Measurements from ENCODE around the gene EPN1. TPM values are rescaled to one million over a fixed set of nuclear protein-coding genes. Genes with fewer than 3 reads are reported as not detected.

The EPN1 gene
- total RNA-seq, 6 experiments from 2014 or later: 176 to 191 (median 185) TPM

GRCh38 chr19:55690769-55691545 lies 15.9 kb downstream of the EPN1 start:
- Mint-ChIP-seq H3K36me3 (ENCODE audit: low read depth) (no peaks in the 10 kb centered on the region; the same call in 1 of the 2 replicates), H3K9me3 (no peaks in the 10 kb centered on the region), H3K27ac (no peak overlapping the region), H3K4me3 (no peak overlapping the region), H3K27me3 (ENCODE audit: insufficient read depth) (peaks cover 1% of the 10 kb centered on the region; the same call in 1 of the 2 replicates), H3K4me1 (ENCODE audit: low read depth) (no peaks in the 10 kb centered on the region)
- no peak for DNase-seq
- TF ChIP-seq, protein P1, sequence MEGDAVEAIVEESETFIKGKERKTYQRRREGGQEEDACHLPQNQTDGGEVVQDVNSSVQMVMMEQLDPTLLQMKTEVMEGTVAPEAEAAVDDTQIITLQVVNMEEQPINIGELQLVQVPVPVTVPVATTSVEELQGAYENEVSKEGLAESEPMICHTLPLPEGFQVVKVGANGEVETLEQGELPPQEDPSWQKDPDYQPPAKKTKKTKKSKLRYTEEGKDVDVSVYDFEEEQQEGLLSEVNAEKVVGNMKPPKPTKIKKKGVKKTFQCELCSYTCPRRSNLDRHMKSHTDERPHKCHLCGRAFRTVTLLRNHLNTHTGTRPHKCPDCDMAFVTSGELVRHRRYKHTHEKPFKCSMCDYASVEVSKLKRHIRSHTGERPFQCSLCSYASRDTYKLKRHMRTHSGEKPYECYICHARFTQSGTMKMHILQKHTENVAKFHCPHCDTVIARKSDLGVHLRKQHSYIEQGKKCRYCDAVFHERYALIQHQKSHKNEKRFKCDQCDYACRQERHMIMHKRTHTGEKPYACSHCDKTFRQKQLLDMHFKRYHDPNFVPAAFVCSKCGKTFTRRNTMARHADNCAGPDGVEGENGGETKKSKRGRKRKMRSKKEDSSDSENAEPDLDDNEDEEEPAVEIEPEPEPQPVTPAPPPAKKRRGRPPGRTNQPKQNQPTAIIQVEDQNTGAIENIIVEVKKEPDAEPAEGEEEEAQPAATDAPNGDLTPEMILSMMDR (IDR thresholded peaks at IDR 0.05): no peak

- TF ChIP-seq, protein P1 (IDR thresholded peaks at IDR 0.05): no peak
- Mint-ChIP-seq H3K4me3 (no peak overlapping the region), H3K4me1 (ENCODE audit: low read depth) (no peaks in the 10 kb centered on the region), H3K27ac (no peak overlapping the region), H3K9me3 (no peaks in the 10 kb centered on the region), H3K27me3 (ENCODE audit: insufficient read depth) (no peaks in the 10 kb centered on the region; the same call in 1 of the 2 replicates), H3K36me3 (ENCODE audit: low read depth) (no peaks in the 10 kb centered on the region; the same call in 1 of the 2 replicates)
- DNase-seq: no peak
Measured at GRCh38 chr19:55691561-55692481, 16.8 kb downstream of the EPN1 start.

DNA sequence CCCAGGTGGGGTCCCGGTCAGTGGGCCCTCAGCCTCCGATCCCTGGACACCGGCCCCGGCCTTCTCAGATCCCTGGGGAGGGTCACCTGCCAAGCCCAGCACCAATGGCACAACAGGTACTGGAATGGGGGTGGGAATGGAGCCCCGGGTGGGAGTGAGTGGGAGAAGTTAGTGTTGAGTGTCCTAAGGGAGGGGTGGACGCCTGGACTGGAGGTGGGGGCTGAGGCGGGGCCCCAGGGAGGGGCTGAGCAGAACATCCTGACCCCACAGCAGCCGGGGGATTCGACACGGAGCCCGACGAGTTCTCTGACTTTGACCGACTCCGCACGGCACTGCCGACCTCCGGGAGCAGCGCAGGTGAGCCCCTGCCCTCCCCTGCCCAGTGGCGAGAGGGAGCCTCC lies 17.7 kb downstream of the EPN1 start:
- no peak for DNase-seq
- H3K4me1 Mint-ChIP-seq (ENCODE audit: low read depth): no peaks in the 10 kb centered on the region
- H3K27ac Mint-ChIP-seq: no peak overlapping the region
- no peaks in the 10 kb centered on the region; the same call in 1 of the 2 replicates for H3K27me3 Mint-ChIP-seq (ENCODE audit: insufficient read depth)
- TF ChIP-seq, protein P1 (IDR thresholded peaks at IDR 0.05): no peak
- H3K4me3 Mint-ChIP-seq: no peak overlapping the region
- no peaks in the 10 kb centered on the region for H3K9me3 Mint-ChIP-seq
- H3K36me3 Mint-ChIP-seq (ENCODE audit: low read depth): peaks cover 6% of the 10 kb centered on the region; the same call in 1 of the 2 replicates

DNA sequence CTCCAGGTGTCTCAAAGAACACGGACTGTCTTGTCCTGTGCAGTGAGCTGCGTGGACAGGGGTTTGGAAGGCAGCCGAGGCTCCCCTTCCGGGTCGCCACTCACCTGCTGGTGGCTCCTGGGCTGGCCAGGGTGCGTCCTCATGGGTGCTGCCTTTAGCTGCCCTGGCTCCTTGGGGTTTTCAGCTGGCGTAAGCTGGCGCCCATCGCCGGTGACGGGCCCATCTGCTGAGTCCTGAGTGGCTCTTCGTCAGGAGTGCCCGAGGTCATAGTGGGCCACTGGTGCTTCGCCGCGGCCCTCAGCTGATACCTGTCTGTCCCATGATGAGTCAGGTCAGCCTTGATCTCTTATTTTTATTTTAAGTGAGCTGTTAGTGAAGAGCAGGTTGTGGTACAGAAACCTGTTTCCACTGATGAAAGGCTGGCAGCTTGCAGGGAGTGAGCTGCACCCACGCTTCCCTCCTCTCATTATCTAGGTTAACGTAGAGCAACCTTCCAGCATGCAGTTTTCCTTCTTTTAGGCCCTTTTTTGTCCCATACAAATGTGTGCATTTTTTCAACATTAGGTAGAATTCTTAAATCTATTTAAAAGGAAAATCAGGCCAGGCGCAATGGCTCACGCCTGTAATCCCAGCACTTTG lies 18.4 kb downstream of the EPN1 start:
- H3K9me3 Mint-ChIP-seq: no peaks in the 10 kb centered on the region
- DNase-seq: no peak
- no peak overlapping the region for H3K4me3 Mint-ChIP-seq
- peaks cover 7% of the 10 kb centered on the region; the same call in 1 of the 2 replicates for H3K36me3 Mint-ChIP-seq (ENCODE audit: low read depth)
- no peaks in the 10 kb centered on the region; the same call in 1 of the 2 replicates for H3K27me3 Mint-ChIP-seq (ENCODE audit: insufficient read depth)
- H3K27ac Mint-ChIP-seq: no peak overlapping the region
- H3K4me1 Mint-ChIP-seq (ENCODE audit: low read depth): no peaks in the 10 kb centered on the region
- TF ChIP-seq, protein P1 (IDR thresholded peaks at IDR 0.05): no peak

DNA sequence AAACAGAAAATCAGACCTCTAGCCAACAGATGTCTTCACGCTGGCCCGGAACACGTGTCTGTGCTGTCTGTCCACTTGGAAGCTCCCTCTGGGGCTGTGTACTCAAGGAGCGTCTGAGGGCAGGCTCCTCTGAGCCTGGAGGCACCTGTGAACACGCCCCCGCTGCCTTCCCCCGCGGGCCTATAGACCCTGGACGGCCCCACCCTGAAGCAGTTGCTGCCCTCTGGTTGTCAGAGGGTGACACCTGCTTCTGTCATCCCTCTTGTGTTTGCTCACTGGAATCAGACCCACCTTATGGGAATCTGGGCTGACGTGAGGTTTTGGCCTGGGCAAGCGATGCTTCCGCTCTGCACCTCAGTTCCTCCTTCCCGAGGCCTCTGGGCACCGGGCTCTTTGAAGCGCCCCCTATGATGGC lies 19.2 kb downstream of the EPN1 start:
- TF ChIP-seq, protein P1 (IDR thresholded peaks at IDR 0.05): no peak
- Mint-ChIP-seq H3K27ac (no peak overlapping the region), H3K27me3 (ENCODE audit: insufficient read depth) (no peaks in the 10 kb centered on the region; the same call in 1 of the 2 replicates), H3K4me1 (ENCODE audit: low read depth) (no peaks in the 10 kb centered on the region), H3K36me3 (ENCODE audit: low read depth) (peaks cover 10% of the 10 kb centered on the region; the same call in 1 of the 2 replicates), H3K4me3 (no peak overlapping the region), H3K9me3 (no peaks in the 10 kb centered on the region)
- DNase-seq: no peak

Data from HFFc6 (cell line).